RKO (cell line): ENCODE data around the gene SUSD3.
A peak's percentile ranks its signal among the peaks of the same experiment; 100 is the strongest.
"Not testable (repeated sequence)": the region's sequence is repeated elsewhere in the genome, so short reads cannot be mapped to it uniquely, and the experiment has no call there.

Source experiments
- DNase-seq: peaks from one replicate; pipeline ENCODE4 v3.0.0-alpha.2; 2016; ENCODE audit warnings: low spot score

Gene SUSD3

DNA sequence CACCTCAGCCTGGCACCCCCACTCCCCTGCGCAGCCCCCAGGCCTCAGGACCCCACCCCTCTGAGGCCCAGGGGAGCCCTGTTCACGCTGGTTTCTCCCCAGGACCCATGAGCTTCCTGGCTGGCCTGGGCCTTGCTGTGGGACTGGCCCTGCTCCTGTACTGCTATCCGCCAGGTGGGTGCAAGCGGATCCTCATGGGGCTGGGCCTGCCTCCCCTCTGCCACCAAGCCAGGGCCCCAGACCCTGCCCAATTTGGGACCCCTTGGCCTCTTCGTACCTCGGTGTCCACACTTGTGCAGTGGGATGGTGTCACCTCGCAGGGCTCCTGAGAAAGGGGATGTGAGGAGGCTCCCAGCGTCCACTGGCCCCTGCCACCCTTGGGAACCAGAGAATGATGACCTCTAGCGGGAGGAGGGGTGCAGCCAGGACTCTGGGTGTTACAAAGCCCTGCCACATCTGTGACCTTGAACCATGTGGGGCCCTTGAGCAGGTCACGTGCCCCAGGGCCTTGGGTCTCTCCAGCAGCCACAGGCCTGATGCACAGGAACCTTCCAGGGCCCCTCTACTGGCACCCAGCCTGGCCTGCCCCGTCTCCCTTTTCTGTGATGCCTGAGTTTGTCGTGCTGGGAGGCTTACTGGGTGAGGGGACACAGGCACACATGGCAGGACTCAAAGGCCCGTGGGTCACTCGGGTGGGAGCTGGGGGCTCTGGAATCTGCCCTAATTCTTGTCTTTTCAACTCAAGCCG, 53.8 kb downstream of the SUSD3 start:
- DNase-seq: no peak

DNA sequence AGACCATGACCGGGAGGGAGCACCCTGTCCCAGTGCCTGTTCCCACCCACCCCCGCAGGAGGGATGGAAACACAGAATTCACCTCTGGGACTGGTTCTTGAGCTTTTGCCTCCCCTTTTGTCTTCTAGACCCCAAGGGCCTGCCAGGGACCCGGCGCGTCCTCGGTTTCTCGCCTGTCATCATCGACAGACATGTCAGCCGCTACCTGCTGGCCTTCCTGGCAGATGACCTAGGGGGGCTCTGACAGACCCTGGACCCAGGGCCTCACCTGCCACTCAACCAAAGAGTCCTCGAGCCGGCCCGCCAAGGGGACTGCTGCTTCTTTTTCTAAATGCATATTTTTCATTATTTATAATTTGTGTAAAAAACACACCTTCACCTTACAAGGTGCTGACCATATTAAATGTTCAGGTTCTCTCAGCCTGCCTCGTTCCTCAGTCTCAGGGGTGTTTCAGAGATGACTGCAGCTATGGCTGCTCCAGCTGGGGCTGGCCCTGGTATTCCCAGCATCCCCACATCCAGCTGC, 54.4 kb downstream of the SUSD3 start:
- no peak for DNase-seq

DNA sequence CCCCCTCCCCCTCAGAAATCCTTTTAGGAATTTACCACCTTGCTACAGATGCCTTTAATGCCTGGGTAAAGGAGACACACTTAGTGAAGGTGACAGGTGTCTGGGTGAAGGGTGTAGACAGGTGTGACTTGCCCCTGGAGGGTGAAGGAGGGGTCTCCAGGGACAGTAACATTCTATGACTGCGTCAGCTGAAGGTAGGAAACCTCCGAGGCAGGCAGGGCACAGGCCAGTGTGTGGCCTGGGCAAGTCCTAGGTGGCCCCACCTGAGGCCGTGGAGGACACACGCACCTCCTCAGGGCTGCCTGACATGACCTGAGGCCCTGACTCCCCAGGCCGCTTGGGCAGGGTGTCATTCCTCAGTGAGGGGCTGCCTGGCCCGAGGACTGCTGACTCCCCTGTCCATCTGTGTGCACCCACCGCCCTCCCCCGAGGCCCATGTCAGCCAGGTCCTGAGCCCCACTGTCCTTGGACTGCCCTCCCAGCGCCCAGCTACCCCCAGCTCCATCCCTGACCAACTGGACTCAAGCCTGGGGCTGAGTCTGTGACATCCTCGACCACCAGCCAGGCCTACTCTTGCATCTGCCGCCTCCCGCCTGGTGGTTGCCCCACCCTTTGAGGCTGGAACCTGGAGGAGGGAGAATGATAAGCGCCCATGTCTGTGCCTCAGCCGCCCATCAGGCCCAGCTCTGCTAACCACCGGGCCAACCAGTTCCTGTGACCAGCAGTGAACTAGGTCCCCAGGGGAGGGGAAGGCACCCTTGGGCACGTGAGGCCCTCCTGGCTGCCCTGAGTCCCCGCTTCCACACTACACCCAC, 55.9 kb downstream of the SUSD3 start:
- no peak for DNase-seq

DNA sequence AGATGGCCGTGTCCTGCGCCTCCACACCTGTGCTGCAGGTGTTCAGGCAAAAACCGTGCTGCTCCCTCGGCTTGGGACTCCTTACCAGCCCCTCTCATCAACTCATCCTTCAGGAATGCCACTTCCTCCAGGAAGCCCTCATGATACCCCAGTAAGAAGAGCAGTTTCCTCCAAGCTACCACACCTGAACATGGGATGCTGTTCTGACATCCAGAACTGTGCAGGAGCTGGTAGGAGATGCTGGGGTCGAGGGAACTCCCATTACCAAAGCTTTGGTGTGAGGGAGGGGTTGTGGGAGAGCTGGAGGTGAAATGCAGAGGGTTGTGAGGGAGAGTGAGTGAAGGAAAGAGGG, 56.5 kb downstream of the SUSD3 start:
- no peak for DNase-seq

DNA sequence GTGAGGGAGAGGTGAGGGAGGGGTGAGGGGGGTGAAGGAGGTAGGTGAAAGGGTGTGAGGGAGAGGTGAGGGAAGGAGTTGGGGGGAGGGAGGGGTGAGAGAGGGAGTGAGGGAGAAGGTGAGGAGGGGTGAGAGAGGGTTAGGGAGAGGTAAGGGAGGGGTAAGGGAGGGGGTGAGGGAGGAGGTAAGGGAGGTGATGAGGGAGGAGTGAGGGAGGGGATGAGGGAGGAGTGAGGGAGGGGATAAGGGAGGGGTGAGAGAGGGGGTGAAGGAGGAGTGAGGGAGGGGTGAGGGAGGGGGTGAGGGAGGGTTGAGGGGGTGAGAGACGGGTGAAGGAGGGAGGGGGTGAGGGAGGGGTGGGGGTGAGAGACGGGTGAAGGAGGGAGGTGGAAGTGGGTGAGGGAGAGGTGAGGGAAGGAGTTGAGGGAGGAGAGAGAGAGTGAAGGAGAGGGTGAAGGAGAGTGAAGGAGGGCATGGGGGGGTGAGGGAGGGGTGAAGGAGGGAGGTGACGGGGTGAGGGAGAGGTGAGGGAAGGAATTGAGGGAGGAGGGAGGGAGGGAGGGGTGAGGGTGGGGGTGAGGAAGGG, 57.1 kb downstream of the SUSD3 start:
- no peak for DNase-seq

DNA sequence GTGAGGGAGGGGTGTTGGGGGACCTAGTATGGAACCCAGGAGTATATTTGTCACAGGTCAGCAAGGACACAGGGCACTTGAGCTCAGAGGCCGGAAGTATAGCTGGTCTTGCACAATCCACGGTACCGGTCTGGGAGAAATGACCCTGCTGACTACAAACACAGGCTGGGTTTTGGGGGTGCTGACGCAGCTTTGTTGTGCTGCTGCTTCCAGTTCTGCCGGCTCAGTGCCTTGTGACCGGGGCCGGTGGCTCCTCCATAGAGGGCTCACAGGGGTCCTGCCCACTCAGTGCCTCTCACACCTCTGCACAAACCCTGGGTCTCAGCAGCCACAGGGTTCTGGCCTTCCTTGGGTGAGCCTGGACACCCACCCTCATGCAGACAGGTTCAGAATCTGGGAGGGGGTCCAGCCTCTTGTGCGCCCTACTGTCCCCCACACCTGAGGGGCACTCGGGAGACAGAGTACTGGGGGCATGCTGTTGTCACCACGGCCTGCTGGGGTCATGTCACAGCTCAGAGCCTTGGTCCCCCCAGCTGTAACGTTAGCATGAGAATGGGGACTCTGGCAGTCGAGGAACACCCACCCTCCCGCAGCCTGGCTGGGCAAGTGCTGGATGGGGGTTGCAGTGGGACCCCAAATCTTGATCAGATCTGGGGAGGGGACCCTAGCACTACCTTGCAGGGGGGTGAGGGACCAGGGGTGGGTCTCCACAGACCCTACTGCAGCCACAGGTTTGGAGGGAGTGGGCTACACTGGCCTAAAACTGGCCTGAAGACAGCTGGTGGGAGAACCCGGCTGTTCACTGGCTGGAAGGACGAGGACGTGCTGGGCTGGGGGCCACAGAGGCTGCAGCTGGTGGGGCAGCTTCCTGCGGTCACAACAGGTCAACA, 57.8 kb downstream of the SUSD3 start:
- peak; percentile 62 for DNase-seq

DNA sequence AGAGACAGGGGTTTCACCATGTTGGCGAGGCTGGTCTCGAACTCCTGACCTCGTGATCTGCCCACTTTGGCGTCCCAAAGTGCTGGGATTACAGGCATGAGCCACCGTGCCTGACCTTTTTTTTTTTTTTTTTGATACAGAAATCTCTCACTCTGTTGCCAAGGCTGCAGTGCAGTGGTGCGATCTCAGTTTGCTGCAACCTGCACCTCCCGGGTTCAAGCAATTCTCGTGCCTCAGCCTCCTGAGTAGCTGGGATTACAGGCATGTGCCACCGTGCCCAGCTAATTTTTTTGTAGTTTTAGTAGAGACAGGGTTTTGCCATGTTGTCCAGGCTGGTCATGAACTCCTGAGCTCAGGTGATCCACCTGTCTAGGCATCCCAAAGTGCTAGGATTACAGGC, 59.0 kb downstream of the SUSD3 start:
- DNase-seq: not testable (repeated sequence)

DNA sequence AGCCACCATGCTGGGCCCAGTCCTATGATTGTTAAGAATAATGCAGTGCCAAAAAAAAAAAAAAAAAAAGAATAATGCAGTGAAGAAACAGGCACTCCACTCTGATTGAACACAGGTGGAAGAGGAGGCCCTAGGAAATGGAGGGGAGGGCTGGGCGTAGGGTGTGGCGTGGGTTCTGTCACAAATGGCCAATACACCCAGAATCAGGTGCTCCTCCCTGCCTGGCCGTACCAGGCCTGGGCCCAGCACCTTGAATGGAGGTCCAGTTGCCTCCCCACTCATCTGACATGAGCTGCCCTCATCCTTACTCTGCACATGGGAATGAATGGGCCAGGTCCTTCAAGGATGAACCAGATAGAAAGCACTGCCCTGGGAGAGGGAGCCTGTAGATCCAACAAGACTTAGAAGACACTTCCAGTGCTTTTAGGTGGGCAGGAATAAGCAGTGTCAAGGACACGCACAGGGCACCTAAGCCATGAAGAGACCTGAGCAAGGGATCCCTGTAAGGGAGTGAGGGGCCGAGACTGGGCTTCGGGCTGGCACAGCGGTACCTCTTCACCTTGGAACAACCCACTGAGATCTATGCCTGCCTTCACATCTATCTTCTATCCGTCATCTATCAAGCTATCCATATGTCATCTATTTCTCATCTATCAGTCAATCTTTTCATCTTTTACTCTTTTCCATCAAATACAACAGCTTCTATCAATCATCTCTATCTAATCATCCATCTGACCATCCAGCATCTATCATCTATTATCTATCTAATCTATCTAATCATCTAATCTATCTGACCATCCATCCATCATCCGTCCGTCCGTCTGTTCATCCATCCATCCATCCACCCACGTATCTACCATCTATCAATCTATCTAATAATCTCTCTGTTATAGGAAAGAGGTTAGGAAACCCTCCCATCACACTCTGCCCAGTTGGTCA, 59.7 kb downstream of the SUSD3 start:
- no peak for DNase-seq

DNA sequence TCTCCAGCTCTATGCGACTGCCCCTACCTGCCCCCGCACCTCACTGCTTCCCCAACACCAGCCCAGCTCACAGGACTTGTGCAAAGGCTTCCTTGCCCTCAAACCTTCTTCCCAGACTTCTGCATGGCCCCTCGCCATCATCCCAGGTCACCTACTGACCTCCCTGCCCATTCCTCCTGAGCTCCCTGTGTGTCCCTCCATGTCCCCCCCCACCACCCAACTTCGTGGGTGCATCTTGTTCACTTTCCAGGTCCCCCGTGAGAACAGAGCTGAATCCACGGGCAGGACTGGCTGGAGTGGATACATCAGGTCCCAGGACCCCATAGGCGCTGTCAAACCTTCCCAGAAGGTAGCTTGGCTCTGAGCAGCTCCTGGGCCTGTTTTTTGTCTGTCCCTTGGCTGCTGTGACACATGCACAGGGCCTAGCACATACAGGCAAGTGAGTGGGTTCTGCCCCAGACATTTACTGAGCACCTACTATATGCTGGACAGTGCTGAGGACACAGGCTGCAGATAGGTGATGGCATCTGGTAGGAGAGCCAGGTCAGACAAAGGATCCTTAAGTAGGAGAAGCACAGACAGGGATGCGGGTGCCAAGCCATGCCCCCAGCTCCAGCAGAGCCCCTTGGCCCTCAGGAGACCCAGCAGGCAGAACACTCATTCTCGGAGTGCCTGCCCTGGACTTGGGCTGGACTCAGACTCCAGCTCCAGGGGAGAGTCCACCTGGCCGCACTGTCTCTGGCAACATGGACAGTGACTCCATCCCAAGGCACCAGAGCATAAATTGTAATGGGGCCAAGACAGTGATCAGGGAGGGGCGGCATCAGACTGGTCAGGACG, 60.6 kb downstream of the SUSD3 start:
- no peak for DNase-seq

DNA sequence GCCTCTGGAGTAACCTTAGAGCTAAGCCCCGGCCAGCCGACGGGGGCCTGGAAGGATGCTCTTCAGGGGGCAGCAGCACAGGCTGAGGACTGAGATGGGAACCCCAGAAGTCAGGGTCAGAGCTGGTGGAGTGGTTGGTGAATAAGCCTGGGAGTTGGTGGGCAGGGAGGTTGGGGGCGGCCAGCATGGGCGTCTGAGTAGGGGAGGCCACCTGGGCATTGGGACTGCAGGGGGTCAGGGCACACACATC, 61.1 kb downstream of the SUSD3 start:
- DNase-seq: no peak

DNA sequence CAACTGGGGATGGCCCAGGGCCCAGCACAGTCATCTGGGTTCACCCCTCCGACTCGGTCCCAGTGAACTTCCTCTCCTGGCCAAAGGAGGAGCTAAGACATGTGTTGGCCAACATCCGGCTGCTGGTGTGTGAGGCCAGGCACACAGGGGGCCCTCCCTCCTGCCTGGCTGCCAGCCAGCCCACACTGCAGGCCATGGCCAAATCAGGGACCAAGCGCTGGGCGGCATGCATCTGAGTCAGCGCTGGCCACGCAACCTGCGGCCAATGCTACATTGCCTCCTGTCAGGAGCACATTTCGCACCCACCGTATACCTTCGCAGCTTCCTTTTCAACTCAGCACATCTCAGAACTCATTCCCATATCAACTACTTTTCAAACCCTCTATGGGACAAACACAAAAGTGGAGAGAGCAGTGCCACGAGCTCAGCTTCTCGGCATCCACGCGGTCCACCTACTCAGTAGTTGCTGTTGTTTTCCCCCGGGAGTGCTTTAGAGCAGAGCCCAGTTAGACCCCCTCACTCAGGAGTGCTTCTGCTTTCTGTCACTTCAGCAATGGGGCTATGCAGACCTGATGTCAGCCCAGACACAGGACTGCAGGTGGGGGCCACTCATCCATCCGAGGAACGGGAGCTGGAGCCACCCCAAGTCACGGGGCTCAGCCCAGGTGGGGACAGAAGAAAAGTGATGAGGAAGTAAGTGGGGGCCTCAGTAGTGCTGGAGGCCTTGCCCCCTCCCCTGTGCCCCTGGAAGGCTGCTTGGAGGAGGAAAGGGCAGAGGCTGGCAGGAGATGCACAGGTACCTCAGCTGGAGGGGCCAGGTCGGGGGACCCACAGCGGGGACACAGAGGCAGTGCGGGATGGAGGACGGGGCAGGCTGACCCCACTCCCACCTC, 61.7 kb downstream of the SUSD3 start:
- peak; percentile 93 for DNase-seq

DNA sequence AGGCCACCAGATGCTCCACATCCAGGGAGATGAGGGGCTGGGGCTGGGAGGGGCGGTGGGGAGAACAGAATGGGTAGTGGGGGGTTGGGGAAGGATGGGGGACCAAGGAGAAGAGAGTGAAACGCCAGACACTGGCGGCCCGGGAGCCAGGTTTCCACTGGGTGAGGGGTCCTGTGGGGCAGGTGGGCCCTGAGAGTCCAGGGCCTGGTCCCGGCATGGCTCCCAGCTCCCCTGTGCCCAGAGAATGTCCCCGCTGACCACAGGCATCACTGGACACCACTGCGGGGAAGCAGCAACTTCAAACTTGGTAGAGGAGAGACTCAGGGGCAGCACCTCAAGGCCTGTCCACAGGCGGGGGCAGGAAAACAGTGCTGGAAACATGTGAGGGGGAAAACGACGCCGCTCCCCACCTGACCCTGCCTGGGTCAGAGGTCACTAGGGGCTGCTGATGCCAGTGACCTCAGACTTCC, 62.4 kb downstream of the SUSD3 start:
- DNase-seq: no peak

DNA sequence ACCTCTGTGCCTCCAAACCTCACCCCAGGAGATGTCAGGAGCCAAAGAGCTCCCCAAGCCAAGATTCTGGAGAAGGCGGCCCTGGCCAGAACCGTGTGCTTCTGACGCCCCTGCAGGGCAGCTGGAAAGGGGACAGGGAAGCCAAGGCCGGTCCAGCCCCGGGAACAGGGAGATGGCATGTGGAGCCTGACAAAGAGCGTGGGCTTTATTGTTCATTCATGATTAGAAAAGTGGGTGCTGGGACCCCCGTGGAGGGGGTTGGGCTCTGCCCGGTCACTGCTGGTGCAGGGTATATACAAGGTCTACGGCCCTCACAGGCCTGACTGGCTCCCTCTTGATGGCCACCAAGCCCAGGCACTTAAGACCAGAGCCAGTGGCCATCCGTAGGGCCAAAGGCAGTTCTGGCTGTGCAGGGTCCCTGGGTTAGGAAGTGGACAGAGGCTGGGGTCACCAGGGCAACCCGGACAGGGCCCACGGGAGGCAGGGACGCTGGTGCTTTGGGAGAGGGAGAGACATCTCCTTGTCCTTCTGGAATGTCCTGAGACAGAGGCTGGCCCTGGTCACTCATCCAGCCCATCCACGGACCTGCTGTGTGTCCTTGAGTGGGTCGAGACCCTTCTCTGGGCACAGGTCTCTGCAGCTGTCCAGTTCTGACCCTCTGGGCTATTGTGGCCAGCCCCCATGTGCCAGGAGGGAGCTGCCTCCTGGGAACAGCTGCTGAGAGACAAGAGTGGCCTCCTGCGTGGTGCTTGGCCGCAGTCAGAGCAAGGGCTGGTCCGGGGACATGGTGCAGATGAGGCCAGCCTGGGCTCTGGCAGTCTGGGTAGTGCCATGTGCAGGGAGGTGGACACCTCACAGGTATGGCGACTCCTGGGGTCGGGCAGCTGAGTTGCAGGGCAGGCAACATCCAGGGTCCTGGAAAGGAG, 63.1 kb downstream of the SUSD3 start:
- DNase-seq: no peak

DNA sequence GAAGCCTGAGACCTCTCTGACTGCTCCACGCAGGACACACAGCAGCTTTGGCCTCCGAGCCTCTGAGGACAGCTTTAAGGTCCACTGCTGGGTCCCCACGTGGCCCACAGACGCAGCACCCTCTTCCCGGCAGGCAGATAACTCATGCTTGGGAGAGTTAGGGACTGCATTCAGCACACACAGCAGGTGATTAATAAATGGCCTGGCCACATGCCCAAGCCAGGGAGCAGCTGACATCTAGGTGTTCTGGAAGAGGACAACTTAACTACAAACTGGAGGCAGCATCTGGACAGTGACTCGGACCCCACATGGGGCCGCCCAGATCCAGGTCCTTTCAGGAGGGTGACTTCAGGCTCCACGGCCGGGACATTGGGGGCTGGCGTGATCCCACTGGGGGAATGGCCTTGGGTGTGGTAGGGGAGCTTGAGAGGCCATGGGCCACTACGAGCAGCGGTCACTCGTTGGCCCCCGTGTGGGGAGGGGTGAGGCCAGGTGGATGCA, 64.3 kb downstream of the SUSD3 start:
- DNase-seq: no peak

DNA sequence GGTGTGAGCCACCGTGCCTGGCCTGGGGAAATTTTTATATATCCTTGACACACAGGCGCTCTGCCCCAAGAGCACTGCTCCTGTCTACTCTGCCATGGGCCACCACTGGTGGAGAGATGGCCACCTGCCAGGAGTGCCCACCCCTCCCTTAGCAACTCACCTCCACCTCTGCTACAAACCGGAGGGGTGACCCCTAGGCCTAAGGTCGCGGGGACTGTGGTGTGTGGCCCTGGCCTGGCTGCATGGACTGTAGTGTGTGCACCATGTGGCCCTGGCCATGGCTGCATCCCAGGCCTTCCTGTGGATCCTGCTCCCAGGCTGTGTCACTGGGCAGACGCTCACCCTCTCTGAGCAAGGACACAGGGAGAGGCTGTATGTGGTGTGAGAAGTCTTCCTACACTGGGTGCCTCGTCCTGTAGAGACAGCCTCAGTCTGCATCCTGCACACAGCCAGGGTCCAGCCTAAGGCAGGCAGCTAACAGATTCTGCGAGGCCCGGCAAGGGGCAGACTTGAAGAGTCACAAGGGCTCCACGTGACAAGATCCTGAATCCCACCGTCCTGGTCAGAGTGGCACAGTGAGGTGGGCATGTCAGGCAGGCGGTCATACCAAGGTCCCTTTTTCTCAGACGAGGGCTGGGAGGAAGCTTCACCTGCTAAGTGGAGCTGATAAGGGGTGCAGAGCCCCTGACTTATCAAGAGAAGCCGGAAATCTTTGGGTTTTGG, 65.2 kb downstream of the SUSD3 start:
- DNase-seq: no peak

DNA sequence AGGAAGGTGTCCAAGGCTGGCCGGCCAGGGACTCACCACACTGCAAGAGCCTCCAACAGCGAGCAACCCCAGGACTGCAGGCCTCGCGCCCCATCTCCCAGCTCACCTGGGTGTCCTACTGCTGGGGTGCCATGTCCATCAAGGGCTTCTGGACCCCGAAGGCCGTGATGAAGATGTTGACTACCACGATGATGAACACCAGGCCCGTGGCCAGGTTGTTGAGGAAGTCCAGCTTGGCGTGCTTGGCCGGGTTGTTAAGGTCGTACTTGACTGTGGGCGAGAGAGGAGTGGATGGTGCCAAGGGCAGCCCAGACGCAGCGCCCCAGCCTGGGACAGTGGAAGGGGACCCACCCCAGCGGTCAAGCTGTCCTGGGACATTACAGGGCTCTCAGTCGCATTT, 66.3 kb downstream of the SUSD3 start:
- no peak for DNase-seq

DNA sequence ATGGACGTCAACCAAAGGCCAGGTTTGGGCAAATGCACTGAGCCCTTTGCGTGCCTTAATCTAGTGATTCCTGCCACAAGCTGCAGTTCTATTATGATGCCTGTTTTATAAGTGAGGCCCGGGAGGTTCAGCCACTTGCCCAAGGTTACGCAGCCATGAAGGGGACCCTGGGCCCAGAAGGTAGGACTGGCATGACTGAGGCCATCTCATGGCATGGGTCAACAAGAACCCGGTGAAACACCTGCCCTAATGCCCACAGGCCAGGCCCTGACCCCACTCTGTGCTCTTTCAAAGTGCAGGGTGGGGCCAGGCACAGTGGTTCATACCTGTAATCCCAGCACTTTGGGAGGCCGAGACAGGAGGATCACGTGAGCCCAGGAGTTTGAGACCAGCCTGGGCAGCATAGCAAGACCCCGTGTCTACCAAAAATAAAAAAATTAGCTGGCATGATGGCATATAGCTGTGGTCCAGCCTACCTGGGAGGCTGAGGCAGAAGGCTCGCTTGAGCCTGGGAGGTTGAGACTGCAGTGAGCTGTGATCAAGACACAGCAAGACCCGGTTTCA, 66.9 kb downstream of the SUSD3 start:
- DNase-seq: no peak
